Measurements from ENCODE around the gene LRRC61. TPM values are rescaled to one million over a fixed set of nuclear protein-coding genes. Genes with fewer than 3 reads are reported as not detected.
"Not testable (repeated sequence)": the region's sequence is repeated elsewhere in the genome, so short reads cannot be mapped to it uniquely, and the experiment has no call there.

Gene LRRC61, protein sequence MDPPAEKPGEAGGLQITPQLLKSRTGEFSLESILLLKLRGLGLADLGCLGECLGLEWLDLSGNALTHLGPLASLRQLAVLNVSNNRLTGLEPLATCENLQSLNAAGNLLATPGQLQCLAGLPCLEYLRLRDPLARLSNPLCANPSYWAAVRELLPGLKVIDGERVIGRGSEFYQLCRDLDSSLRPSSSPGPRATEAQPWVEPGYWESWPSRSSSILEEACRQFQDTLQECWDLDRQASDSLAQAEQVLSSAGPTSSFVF
- 10 to 100 TPM; 23.5 to 26.1 TPM for total RNA-seq

DNA sequence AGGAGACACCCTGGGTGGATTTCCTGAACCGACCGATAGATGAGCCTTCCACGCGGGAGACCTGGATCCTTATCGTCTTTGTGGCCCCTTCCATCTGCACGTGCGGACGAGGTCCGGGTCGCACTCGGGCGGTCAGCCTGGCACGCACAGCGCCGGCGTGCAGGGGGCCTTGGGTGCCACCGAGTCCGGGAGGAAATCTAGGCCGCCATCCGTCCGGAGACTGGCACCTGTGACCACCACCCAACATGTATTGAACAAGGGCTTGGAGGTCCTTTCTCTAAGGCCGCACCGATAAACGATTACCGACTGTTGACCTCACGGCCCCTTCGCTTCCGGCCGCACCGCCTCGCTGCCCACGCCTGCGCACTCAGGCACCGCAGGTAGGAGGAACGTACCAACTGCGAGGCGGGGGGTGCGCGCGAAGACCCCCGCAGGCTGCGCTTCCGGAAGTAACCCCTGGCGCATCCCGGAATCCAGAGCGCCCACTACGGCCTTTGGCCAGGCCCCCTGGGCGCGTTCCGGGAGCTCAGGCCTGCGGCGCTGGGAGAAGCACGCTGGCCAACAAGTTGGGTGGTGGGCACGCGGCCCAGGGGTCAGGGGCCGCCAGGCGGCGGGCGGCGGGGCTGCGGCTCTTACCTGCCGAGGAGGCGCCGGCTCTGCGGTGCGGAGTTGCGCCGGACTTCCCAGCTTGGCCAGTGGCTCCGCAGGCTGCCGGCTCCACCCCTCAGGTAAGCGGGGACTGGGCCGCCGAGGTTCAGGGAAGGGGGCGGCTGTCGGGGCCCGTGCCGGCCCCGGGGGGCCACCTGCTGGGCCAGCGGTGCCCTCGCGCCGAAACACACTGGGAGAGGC lies at the start of gene LRRC61, which contains the start of gene ACTR3C:
LRRC61 (plus strand) TSS at position 523 of the 849 bp plus-strand sequence. CDS start 13,507 bp downstream, outside the sequence.
ACTR3C (minus strand) TSS at position 713 of the 849 bp plus-strand sequence. CDS start 28,249 bp downstream, outside the sequence.
- H3K27ac Mint-ChIP-seq: peak within 1 kb of the TSS; percentile 100
- H3K36me3 Mint-ChIP-seq: peaks cover 56% of the 10 kb centered on the region
- no peaks in the 10 kb centered on the region for H3K27me3 Mint-ChIP-seq
- peaks cover 45% of the 10 kb centered on the region for H3K4me1 Mint-ChIP-seq
- H3K9me3 Mint-ChIP-seq: no peaks in the 10 kb centered on the region
- peak; percentile 78 for DNase-seq
- H3K4me3 Mint-ChIP-seq: peak within 1 kb of the TSS; percentile 96

DNA sequence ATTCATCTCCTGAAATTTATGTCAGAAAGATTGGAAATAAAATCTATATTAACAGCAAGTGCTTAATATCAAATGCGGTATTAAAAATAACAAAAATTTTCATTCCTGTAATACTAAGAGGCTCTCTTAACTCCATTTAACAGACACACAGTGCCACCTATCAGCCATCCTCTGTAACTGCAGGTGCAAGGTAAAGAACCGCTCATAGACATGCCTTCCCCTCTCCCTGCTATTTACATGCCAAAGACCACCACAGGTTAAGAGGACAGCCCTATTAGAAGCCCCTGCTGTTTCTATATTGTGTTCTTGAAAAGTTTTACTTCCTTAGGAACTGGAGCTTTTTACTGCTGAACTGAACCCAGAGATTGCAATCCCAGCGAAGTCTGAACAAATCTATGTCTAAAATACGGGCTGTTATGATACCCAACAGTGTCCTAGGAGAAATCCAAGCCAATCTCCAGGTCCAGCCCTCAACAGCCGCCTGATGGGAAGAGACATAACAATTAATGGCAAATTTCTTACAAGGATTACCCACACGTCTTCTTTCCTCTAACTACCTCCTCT lies 46.9 kb upstream of the LRRC61 start:
- H3K9me3 Mint-ChIP-seq, H3K27me3 Mint-ChIP-seq, H3K36me3 Mint-ChIP-seq, H3K4me1 Mint-ChIP-seq, H3K4me3 Mint-ChIP-seq, H3K27ac Mint-ChIP-seq: not testable (repeated sequence)
- peak; percentile 24 for DNase-seq

DNA sequence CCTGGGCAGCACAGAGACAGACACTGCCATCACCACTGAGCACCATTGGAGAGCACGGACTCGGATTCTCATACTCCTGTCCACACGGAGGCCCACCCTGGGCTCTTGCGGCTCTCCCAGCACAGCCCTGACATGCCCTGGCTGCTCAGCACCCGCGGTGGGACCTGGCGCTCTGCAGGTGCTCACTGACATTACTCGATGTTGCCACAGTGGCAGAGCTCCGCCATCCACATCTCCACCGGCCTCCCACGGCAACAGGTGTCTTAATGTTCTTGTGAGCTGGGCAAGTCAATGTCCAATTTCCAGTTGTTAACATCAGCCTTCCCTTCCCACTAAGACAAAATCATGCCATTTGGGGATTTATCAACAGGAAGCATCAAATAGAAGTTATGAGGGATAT lies 44.8 kb upstream of the LRRC61 start:
- H3K4me3 Mint-ChIP-seq, H3K9me3 Mint-ChIP-seq, DNase-seq, H3K27ac Mint-ChIP-seq, H3K36me3 Mint-ChIP-seq, H3K4me1 Mint-ChIP-seq, H3K27me3 Mint-ChIP-seq: not testable (repeated sequence)

DNA sequence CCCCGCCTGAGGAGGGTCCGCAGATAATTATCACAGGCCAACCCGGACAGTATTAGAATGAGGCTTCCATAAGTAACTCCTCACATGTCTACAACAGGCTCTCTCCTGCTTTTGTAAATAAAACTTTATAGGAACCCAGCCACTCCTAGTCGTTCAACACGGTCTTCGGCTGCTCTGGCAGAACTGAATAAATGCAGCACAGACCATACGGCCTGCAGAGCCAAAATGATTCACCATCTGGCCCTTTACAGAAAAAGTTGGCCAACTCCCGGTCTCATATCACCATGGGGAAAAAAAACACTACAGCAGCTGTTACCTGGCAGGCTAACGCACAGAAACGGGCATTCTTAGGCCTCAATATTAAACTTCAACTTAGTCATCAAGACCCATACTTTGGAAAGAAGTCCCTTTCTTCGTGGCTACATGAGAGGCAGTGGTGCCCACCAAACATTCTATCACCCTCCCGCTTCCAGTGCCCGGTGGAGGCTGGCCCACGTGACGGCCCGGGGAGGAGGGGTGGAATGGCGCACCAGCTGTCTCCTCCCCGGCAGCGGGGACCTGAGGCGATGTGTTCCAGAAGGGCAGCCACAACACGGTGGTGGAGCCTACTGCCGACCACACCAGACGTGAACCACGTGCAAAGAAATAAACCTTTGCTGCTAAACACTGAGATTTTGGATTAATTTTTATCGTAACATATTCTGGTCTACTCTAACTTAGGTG lies 41.3 kb upstream of the LRRC61 start:
- H3K4me3 Mint-ChIP-seq, H3K4me1 Mint-ChIP-seq, H3K36me3 Mint-ChIP-seq, DNase-seq, H3K27me3 Mint-ChIP-seq, H3K27ac Mint-ChIP-seq, H3K9me3 Mint-ChIP-seq: not testable (repeated sequence)

DNA sequence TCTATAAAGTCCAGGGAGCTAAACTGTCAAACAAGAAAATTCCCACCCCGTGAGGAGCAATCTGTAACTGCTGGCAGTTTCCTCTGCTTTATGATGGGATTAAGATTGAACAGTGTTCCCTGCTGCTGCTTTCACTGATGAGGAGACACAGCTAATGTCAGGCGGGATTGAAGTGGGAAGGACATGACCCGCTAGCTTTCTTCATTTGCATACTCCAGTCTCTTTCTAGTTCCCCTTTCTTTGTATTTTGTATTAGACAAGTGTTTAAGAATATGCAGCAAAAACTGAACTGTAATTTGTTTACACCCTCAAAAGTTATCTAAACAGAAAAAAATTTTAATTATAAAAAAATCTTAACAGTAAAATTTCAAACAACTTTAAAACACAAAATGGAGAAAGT lies 40.0 kb upstream of the LRRC61 start:
- DNase-seq, H3K9me3 Mint-ChIP-seq, H3K4me1 Mint-ChIP-seq, H3K27me3 Mint-ChIP-seq, H3K27ac Mint-ChIP-seq, H3K4me3 Mint-ChIP-seq, H3K36me3 Mint-ChIP-seq: not testable (repeated sequence)

DNA sequence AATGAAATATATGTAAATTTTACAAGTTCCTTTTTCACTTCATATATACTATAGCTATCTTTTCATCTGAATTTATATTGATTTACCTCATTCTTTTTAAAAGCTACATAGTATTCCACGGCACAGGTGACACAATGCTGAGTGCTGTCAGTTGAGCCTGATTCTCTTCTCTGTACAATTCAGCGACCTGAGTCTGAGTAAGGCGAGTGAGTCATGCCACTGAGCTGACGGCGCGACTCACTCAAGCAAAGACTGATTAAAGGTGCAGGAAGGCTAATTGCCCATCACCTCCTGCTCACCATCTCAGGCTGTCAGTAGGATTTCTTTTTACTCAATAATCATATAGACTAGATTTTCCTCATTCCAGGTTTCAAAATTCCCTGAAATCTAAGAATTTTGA lies 39.5 kb upstream of the LRRC61 start:
- DNase-seq, H3K4me3 Mint-ChIP-seq, H3K27me3 Mint-ChIP-seq, H3K9me3 Mint-ChIP-seq, H3K36me3 Mint-ChIP-seq, H3K27ac Mint-ChIP-seq, H3K4me1 Mint-ChIP-seq: not testable (repeated sequence)

DNA sequence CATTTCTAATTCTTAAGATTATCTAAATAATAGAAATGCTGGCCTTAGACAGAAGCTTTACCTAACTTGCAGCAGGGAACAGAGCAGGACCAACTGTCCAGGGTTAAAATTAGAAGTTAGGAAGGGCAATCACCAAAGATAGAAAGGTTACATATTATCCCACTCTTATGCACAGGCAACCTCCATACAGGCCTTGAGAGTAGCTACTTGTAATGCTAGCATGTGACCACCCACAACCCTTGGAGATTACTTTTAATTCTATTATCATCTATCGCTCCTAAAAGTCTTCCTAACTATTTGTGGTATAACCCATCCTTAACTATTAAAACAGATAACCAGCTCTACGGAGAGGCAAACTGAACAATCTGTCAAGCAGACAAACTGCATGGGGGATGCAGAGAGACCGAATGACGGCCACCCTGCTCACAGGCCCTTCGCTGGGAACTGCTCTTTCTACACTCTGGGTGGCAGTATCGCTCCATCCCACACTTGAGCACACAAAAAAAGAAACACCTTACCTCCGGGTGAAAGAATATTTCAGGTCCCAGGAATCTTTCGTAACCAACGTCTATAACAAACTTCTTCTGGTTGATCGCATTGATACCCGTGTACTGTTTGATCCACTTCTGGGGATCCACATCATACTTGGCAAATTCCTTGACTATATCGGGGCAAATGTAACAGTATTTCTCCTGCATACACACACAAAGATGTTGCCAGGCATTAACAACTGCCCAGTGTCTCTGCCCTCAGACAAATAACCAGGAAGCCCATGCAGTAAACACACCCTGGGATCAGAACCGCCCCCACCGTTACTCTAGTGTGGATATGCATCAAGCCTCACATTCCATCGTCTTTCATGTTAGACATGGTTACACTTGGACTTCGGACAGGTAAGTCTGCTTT lies 37.1 kb upstream of the LRRC61 start:
- not testable (repeated sequence) for H3K36me3 Mint-ChIP-seq, H3K27ac Mint-ChIP-seq, H3K4me3 Mint-ChIP-seq, H3K27me3 Mint-ChIP-seq, H3K4me1 Mint-ChIP-seq, H3K9me3 Mint-ChIP-seq
- peak; percentile 3 for DNase-seq

DNA sequence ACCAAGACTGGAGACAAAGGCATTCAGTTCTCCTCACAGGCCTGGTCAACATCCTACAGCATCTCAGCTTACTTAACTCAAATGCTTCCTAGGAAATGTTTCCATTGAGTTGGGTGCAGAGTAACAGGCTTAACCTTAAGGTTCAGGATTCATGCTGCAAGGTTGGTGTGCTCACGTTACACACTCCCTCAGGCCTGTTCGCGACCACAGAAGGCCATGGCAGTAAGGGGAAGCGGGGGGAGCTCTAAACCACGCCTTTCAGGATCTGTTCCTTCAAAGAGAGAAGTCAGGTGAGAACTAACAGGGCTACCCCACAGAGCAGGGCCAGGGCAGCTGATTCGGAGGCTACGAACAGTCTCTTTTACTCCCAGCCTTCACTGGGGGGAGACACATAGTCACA lies 35.3 kb upstream of the LRRC61 start:
- H3K4me1 Mint-ChIP-seq, H3K4me3 Mint-ChIP-seq, H3K27ac Mint-ChIP-seq, DNase-seq, H3K27me3 Mint-ChIP-seq, H3K36me3 Mint-ChIP-seq, H3K9me3 Mint-ChIP-seq: not testable (repeated sequence)

DNA sequence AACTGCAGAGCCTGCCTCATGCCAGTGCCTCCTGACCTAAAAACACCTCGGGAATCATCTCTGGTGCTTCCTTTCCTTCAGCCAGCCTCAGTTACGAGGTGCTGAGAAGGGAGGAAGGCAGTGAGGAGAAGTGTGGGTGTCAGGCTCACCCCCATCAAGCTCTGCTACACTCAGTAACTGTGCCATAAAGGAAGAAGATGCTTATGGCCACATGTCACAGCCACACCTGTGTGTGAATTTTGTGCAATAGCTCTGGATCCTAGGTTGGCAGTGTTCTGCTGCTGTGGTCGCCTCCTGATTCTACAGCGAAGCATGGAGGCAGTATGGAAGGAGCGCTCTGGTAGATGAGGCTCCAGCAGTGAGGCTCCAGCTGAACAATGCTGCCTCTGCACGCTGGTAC lies 34.3 kb upstream of the LRRC61 start:
- H3K4me1 Mint-ChIP-seq, H3K27ac Mint-ChIP-seq, H3K27me3 Mint-ChIP-seq, DNase-seq, H3K4me3 Mint-ChIP-seq, H3K36me3 Mint-ChIP-seq, H3K9me3 Mint-ChIP-seq: not testable (repeated sequence)

DNA sequence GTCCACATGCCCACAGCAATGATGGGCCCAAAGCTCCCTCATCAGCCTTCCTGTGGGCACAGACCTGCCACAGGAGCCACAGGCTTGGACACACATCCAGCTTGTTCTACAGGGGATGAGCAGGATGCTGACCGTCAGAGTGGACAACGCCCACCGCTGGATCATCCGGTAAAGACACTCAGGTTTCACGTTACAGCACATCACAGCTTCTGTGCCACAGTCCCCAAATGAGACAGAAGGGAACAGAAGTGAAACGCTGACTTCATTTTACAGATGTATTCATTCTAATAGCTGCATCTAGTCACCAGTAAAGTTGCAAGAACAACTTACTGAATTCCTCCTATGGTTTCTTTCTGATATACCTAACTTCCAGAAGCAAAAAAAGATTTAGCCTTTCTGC lies 32.8 kb upstream of the LRRC61 start:
- not testable (repeated sequence) for DNase-seq, H3K36me3 Mint-ChIP-seq, H3K4me1 Mint-ChIP-seq, H3K27ac Mint-ChIP-seq, H3K4me3 Mint-ChIP-seq, H3K9me3 Mint-ChIP-seq, H3K27me3 Mint-ChIP-seq

DNA sequence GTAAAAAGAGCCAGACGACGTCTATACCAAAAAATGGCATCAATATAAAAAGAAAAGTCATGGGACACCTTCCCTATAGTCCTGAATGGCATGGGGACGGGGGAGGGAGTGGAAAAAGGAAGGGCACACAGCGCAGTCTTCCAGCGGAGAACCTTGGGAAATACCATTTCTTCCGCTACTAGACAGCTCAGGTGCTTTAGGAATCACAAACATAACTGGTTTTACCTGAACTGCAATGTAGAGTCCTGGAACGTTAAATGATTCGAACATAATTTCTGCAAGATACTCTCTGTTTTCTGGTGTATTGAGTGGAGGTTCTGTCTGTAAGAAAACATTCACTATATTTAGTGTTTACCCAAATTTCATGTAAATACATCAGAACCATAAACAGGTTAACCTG lies 28.1 kb upstream of the LRRC61 start:
- H3K36me3 Mint-ChIP-seq, H3K4me3 Mint-ChIP-seq, H3K27ac Mint-ChIP-seq, H3K9me3 Mint-ChIP-seq, H3K4me1 Mint-ChIP-seq, H3K27me3 Mint-ChIP-seq, DNase-seq: not testable (repeated sequence)

DNA sequence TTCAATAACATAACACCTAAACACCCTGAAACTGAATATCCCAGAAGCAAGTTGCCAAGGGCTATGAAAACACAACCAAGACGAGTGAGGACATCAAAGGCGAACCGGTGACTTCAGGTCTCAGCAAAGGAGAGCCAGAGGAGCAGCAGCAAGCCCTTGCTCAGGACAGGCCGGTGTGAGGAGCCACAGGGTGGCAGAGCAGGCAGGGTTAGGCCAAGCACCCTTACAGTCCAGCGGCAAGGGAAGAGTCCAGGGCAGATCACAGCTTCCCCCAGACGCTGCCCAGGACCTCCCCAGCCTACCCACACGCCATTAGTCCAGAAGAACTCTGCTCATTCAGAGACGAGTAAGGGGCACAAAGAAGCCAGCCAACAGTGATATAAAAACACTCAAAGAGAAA lies 27.5 kb upstream of the LRRC61 start:
- H3K27ac Mint-ChIP-seq, DNase-seq, H3K4me3 Mint-ChIP-seq, H3K27me3 Mint-ChIP-seq, H3K4me1 Mint-ChIP-seq, H3K9me3 Mint-ChIP-seq, H3K36me3 Mint-ChIP-seq: not testable (repeated sequence)

DNA sequence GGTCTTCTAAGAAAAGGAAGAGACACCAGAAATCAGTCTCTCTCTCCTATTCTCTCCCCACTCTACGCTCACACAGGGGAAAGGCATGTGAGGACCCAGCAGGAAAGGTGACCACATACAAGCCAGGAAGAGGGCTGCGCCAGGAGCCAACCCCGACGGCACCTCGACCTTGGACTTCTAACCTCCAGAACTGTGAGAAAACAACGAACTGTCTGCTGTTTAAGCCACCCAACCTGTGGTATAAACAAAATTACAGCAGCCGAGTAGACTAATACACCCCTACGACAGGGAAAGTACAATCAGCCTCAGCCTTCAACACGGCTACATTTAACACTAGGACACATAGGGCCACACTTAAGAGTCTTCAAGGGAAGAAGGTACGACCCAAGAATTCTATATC lies 26.4 kb upstream of the LRRC61 start:
- H3K36me3 Mint-ChIP-seq, H3K4me1 Mint-ChIP-seq, H3K27ac Mint-ChIP-seq, H3K9me3 Mint-ChIP-seq, DNase-seq, H3K4me3 Mint-ChIP-seq, H3K27me3 Mint-ChIP-seq: not testable (repeated sequence)

DNA sequence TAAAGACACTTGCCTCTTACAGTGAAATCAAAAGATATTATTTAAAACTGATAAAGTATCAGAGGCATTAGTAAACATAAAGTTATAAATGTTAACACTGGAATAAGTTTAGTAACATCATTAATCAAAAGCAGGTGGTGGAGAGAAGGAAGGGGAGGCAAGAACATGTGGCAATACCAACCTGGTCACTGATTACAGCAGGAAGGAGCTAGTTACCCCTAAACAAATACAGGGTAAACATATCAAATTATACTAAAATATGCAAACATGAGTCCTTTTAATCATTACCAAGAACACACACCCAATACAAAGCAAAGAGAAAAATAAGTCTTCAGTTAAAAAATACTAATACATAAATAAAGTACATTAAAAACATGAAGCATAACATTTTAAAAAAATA lies 25.2 kb upstream of the LRRC61 start:
- H3K4me3 Mint-ChIP-seq, H3K9me3 Mint-ChIP-seq, H3K4me1 Mint-ChIP-seq, H3K36me3 Mint-ChIP-seq, H3K27me3 Mint-ChIP-seq, DNase-seq, H3K27ac Mint-ChIP-seq: not testable (repeated sequence)

Measured in activated naive CD8-positive, alpha-beta T cell treated with anti-CD3 and anti-CD28 coated beads for 36 hours (primary cell).